Measurements from ENCODE around the gene MSX1. TPM values are rescaled to one million over a fixed set of nuclear protein-coding genes. Genes with fewer than 3 reads are reported as not detected.

The MSX1 gene
- polyA plus RNA-seq = under 1 TPM; 0.36 to 0.37 TPM

DNA sequence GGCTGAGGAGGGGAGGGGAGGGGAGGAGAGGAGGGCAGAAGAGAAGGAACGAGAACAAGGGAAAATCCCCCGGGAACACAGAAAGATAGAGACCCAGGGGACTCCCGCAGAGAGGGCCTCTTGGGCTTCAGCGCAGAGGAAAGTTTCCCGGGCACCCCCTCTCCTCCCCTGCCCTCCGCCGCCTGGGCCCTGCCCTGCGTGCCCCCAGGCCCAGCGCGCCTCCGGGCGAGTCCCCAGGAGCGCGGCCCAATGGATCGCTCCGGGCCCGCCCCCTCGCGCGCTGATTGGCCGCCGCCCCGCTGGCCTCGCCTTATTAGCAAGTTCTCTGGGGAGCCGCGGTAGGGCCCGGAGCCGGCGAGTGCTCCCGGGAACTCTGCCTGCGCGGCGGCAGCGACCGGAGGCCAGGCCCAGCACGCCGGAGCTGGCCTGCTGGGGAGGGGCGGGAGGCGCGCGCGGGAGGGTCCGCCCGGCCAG, at the start of gene MSX1:
TSS of gene MSX1 (plus strand) at position 341 of the 474 bp plus-strand sequence. CDS start 235 bp downstream, outside the sequence.
- no peaks in the 10 kb centered on the region for H3K36me3 ChIP-seq (ENCODE audit: control insufficient read depth in 2 of 2, insufficient read depth in 2 of 2, low read length in 1 of 2)
- H3K4me1 ChIP-seq (ENCODE audit: control insufficient read depth in 2 of 2, insufficient read depth in 2 of 2, low read length in 1 of 2) = peaks cover 8 to 12% of the 10 kb centered on the region in 2 donors
- peak within 1 kb of the TSS; percentile 47 to 52 for H3K4me3 ChIP-seq (ENCODE audit: low read depth in 1 of 2, low read length in 2 of 2)
- H3K27ac ChIP-seq (ENCODE audit: low read depth in 2 of 2, low read length in 1 of 2) = no peak within 1 kb of the TSS
- WGBS, 2 donors = 1 to 2% methylated on average over 32 to 44 of the region's 44 CpGs
- peaks cover 17 to 74% of the 10 kb centered on the region in 2 donors for H3K27me3 ChIP-seq (ENCODE audit: control insufficient read depth in 1 of 2, insufficient read depth in 2 of 2, low read length in 2 of 2)
- peaks cover 3 to 11% of the 10 kb centered on the region in 2 donors for H3K9me3 ChIP-seq (ENCODE audit: control insufficient read depth in 2 of 2, insufficient read depth in 1 of 2, low read depth in 1 of 2, low read length in 1 of 2)

DNA sequence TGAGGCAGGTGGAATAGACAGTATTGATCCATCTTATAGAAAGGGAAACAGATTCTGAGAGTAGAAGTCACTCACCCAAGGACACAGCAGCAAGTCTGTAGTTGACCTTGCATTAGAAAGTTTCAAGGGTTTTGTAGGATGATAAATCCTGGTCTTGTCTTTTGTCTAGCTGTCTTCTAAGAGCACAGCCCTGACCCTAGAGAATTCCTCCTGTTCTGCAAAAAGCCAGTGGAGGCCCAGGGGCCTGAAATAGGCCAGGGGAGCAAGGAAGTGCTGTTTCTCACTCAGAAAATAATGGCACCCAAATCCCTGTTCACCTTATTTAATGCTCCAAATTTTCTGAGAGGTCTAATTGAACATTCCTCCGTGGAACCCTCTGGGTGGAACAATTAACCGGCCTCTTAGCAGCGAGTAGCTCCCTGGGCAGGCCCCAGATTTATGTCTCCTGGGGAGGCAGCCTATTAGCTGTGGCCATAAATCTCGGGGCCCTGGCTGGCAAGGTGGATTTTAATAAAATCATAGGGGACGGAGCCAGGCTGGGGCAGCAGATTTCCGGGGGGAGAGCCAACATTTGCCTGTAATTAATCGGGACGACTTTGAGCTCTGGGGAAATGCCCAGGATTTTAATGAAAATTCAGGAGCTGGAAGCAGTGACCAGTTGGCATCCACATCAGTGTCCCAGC, 49.2 kb upstream of the MSX1 start:
- H3K4me3 ChIP-seq (ENCODE audit: low read depth in 1 of 2, low read length in 2 of 2) = no peak overlapping the region
- no peaks in the 10 kb centered on the region for H3K27me3 ChIP-seq (ENCODE audit: control insufficient read depth in 1 of 2, insufficient read depth in 2 of 2, low read length in 2 of 2)
- no peaks in the 10 kb centered on the region for H3K4me1 ChIP-seq (ENCODE audit: control insufficient read depth in 2 of 2, insufficient read depth in 2 of 2, low read length in 1 of 2)
- no peak overlapping the region for H3K27ac ChIP-seq (ENCODE audit: low read depth in 2 of 2, low read length in 1 of 2)
- WGBS, 2 donors = 86% methylated on average over 8 of the region's 8 CpGs
- no peaks in the 10 kb centered on the region for H3K36me3 ChIP-seq (ENCODE audit: control insufficient read depth in 2 of 2, insufficient read depth in 2 of 2, low read length in 1 of 2)
- peaks cover 0 to 6% of the 10 kb centered on the region in 2 donors for H3K9me3 ChIP-seq (ENCODE audit: control insufficient read depth in 2 of 2, insufficient read depth in 1 of 2, low read depth in 1 of 2, low read length in 1 of 2)

DNA sequence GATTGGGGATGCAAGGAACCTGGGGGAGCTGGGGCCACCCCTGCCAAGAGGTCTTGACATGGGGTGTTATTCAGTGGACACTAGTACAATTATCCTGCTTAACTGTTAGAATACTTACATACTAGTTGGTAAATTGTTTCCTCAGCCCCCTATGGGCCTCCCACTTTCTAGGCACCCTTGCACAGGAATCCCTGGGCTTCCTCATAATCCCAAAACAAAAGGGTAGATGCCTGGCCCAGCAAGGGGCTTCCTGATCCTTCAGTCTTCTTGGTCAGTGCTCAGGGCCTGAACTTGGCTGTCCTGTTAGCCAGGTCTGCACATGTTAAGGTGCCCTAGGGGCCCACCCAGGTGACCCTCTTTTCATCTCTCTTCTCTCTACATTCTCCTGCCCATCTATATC, 48.7 kb upstream of the MSX1 start:
- Histone ChIP-seq H3K4me3 (ENCODE audit: low read depth in 1 of 2, low read length in 2 of 2) (no peak overlapping the region), H3K36me3 (ENCODE audit: control insufficient read depth in 2 of 2, insufficient read depth in 2 of 2, low read length in 1 of 2) (no peaks in the 10 kb centered on the region), H3K27me3 (ENCODE audit: control insufficient read depth in 1 of 2, insufficient read depth in 2 of 2, low read length in 2 of 2) (no peaks in the 10 kb centered on the region), H3K9me3 (ENCODE audit: control insufficient read depth in 2 of 2, insufficient read depth in 1 of 2, low read depth in 1 of 2, low read length in 1 of 2) (peaks cover 0 to 6% of the 10 kb centered on the region in 2 donors), H3K27ac (ENCODE audit: low read depth in 2 of 2, low read length in 1 of 2) (no peak overlapping the region), H3K4me1 (ENCODE audit: control insufficient read depth in 2 of 2, insufficient read depth in 2 of 2, low read length in 1 of 2) (no peaks in the 10 kb centered on the region)

DNA sequence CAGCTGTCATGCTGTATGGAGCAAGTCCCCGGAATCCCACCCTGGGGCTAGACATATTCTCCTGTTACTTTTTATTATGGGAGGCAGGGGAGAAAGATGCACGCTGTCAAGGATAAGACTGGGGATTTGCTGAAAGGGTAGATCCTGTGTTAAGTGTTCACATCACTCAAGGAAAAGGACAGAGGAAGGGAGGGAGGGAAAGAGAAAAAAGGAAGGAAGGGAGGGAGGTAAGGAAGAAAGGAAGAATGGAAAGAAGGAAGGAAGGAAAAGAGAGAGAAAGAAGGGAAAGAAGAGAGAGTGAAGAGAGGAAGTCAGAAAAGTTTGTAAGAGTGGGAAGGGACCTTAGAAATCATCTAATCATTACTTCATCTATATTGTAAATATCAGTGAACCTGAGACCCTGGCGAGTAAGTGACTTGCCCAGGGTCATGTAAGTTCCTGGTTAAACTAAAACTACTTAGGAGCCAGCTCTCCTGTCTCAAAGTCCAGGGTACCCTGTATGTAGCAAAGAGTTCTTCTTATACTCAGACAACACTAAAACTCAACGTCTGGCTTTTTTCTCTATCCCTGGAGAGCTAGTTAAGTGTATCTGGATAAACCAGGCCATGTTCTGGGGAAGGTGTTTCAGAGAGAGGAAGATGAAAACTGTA, 47.2 kb upstream of the MSX1 start:
- H3K27me3 ChIP-seq (ENCODE audit: control insufficient read depth in 1 of 2, insufficient read depth in 2 of 2, low read length in 2 of 2) = no peaks in the 10 kb centered on the region
- no peak overlapping the region for H3K4me3 ChIP-seq (ENCODE audit: low read depth in 1 of 2, low read length in 2 of 2)
- peaks cover 0 to 8% of the 10 kb centered on the region in 2 donors for H3K9me3 ChIP-seq (ENCODE audit: control insufficient read depth in 2 of 2, insufficient read depth in 1 of 2, low read depth in 1 of 2, low read length in 1 of 2)
- no peaks in the 10 kb centered on the region for H3K36me3 ChIP-seq (ENCODE audit: control insufficient read depth in 2 of 2, insufficient read depth in 2 of 2, low read length in 1 of 2)
- no peaks in the 10 kb centered on the region for H3K4me1 ChIP-seq (ENCODE audit: control insufficient read depth in 2 of 2, insufficient read depth in 2 of 2, low read length in 1 of 2)
- H3K27ac ChIP-seq (ENCODE audit: low read depth in 2 of 2, low read length in 1 of 2) = no peak overlapping the region
- 70 to 74% methylated on average over 4 of the region's 4 CpGs for WGBS, 2 donors

DNA sequence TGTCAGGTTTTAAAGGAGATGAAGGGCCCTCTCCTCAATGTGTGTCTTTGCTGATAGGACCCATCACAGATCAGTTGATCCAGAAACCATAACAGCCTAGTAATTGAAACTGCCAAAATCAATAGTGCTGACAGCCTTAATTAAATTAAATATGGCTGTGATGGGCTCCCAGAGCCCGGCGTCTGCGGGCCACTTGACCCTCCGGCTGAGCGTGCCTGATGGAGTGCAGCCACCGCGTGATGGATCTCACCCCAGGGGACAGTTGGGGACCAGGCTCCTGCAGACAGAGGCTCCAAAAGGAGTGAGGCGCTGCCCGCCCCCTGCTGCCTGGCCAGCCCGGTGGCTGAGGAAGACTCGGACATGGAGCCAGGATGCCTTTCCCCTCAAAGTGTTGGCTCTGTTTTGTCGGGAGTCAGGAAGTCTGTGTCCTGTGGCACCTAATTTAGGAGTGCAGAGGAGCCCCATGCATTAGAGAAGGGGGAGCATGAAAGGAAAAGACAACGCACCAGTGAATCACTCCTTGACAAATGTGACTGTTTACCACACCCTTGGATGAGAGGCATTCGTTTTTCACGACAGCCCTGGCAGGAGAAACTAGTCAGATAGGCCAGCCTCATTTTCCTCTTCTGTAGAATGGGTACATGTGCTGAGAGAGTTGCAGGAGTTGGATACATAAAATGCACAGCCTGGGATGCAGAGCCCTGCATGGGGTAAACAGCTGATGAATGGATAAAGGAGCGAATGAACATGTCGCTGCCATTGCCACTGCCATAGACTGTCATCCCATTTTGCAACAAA, 40.9 kb upstream of the MSX1 start:
- Histone ChIP-seq H3K4me3 (ENCODE audit: low read depth in 1 of 2, low read length in 2 of 2) (no peak overlapping the region), H3K27me3 (ENCODE audit: control insufficient read depth in 1 of 2, insufficient read depth in 2 of 2, low read length in 2 of 2) (no peaks in the 10 kb centered on the region), H3K4me1 (ENCODE audit: control insufficient read depth in 2 of 2, insufficient read depth in 2 of 2, low read length in 1 of 2) (no peaks in the 10 kb centered on the region), H3K27ac (ENCODE audit: low read depth in 2 of 2, low read length in 1 of 2) (no peak overlapping the region), H3K36me3 (ENCODE audit: control insufficient read depth in 2 of 2, insufficient read depth in 2 of 2, low read length in 1 of 2) (no peaks in the 10 kb centered on the region), H3K9me3 (ENCODE audit: control insufficient read depth in 2 of 2, insufficient read depth in 1 of 2, low read depth in 1 of 2, low read length in 1 of 2) (peaks cover 0 to 3% of the 10 kb centered on the region in 2 donors)
- 50 to 54% methylated on average over 17 of the region's 17 CpGs for WGBS, 2 donors

DNA sequence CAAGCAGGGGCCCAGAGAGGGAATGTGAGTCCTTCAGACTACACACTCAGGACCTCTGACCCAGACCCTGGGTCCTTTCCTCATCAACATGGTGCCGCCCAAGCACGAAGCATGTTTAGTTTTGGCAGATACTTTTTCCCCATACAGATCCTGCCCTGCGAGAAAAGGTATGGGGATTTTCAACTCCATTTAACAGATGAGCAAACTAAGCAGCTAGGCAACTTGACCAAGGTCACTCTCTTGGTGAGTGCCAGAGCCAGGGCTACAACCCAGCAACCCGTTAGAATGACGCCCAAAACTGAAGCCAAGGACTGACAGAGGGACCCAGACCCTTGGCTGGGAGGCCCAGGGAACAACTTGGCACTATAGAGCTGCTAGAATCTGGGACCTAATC, 40.3 kb upstream of the MSX1 start:
- Histone ChIP-seq H3K4me1 (ENCODE audit: control insufficient read depth in 2 of 2, insufficient read depth in 2 of 2, low read length in 1 of 2) (no peaks in the 10 kb centered on the region), H3K36me3 (ENCODE audit: control insufficient read depth in 2 of 2, insufficient read depth in 2 of 2, low read length in 1 of 2) (no peaks in the 10 kb centered on the region), H3K9me3 (ENCODE audit: control insufficient read depth in 2 of 2, insufficient read depth in 1 of 2, low read depth in 1 of 2, low read length in 1 of 2) (peaks cover 0 to 3% of the 10 kb centered on the region in 2 donors), H3K27me3 (ENCODE audit: control insufficient read depth in 1 of 2, insufficient read depth in 2 of 2, low read length in 2 of 2) (no peaks in the 10 kb centered on the region), H3K4me3 (ENCODE audit: low read depth in 1 of 2, low read length in 2 of 2) (no peak overlapping the region), H3K27ac (ENCODE audit: low read depth in 2 of 2, low read length in 1 of 2) (no peak overlapping the region)
- WGBS, 2 donors = 68 to 69% methylated on average over 5 of the region's 5 CpGs

DNA sequence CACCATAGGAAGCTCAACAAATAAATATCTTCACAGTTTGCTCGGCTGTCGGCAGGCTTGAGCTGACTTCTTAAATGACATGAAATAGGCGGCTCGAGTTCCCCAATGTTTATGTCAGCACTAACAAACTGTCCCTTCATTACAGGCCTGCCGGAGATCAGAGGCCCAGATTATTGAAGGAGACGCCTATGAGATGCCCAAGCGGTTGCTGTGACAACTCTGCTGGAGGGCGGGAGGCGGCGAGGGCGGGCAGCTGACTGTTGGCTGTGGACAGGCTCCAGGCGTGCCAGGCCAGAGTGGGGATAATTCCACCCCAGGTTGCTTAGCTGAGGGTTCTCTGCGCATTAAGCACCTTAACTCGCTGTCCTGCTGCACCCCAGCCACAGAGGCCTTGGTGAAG, 39.2 kb upstream of the MSX1 start:
- H3K27ac ChIP-seq (ENCODE audit: low read depth in 2 of 2, low read length in 1 of 2) = no peak overlapping the region
- no peaks in the 10 kb centered on the region for H3K36me3 ChIP-seq (ENCODE audit: control insufficient read depth in 2 of 2, insufficient read depth in 2 of 2, low read length in 1 of 2)
- H3K27me3 ChIP-seq (ENCODE audit: control insufficient read depth in 1 of 2, insufficient read depth in 2 of 2, low read length in 2 of 2) = no peaks in the 10 kb centered on the region
- no peaks in the 10 kb centered on the region for H3K4me1 ChIP-seq (ENCODE audit: control insufficient read depth in 2 of 2, insufficient read depth in 2 of 2, low read length in 1 of 2)
- no peak overlapping the region for H3K4me3 ChIP-seq (ENCODE audit: low read depth in 1 of 2, low read length in 2 of 2)
- WGBS, 2 donors = 62 to 72% methylated on average over 14 of the region's 14 CpGs
- H3K9me3 ChIP-seq (ENCODE audit: control insufficient read depth in 2 of 2, insufficient read depth in 1 of 2, low read depth in 1 of 2, low read length in 1 of 2) = peaks cover 0 to 3% of the 10 kb centered on the region in 2 donors

DNA sequence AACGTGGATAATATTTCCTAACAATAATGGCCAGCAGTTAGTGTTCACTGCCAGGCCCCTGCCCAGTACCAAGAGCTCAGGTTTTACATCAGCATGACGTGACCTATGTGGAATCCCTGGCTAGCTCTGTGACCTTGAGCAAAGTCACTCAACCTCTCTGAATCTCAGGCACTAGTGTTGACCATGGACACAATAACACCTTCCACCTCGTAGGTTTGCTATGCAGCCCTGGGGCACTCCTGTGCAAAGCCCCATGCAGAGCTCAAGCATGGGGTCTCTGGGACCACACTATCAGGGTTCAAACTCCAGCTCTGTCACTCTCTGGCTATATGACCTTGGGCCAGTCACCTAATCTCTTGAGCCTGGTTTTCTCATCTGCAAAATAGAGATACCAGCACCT, 38.7 kb upstream of the MSX1 start:
- 62 to 63% methylated on average over 3 of the region's 3 CpGs for WGBS, 2 donors
- H3K9me3 ChIP-seq (ENCODE audit: control insufficient read depth in 2 of 2, insufficient read depth in 1 of 2, low read depth in 1 of 2, low read length in 1 of 2) = peaks cover 0 to 6% of the 10 kb centered on the region in 2 donors
- H3K27ac ChIP-seq (ENCODE audit: low read depth in 2 of 2, low read length in 1 of 2) = no peak overlapping the region
- no peak overlapping the region for H3K4me3 ChIP-seq (ENCODE audit: low read depth in 1 of 2, low read length in 2 of 2)
- H3K27me3 ChIP-seq (ENCODE audit: control insufficient read depth in 1 of 2, insufficient read depth in 2 of 2, low read length in 2 of 2) = no peaks in the 10 kb centered on the region
- no peaks in the 10 kb centered on the region for H3K36me3 ChIP-seq (ENCODE audit: control insufficient read depth in 2 of 2, insufficient read depth in 2 of 2, low read length in 1 of 2)
- no peaks in the 10 kb centered on the region for H3K4me1 ChIP-seq (ENCODE audit: control insufficient read depth in 2 of 2, insufficient read depth in 2 of 2, low read length in 1 of 2)

DNA sequence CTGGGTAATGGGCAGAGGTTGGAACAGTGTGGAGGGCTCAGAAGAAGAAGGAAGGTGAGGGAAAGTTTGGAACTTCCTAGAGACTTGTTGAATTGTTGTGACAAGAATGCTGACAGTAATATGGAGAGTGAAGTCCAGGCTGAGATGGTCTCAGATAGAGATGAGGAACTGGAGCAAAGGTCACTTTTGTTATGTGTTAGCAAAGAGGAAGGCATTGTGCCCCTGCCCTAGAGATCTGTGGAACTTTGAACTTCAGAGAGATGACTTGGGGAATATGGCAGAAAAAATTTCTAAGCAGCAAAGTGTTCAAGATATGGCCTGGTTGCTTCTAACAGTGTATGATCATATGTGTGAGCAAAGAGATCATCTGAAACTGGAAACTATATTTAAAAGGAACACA, 37.9 kb upstream of the MSX1 start:
- no peaks in the 10 kb centered on the region for H3K4me1 ChIP-seq (ENCODE audit: control insufficient read depth in 2 of 2, insufficient read depth in 2 of 2, low read length in 1 of 2)
- peaks cover 0 to 6% of the 10 kb centered on the region in 2 donors for H3K9me3 ChIP-seq (ENCODE audit: control insufficient read depth in 2 of 2, insufficient read depth in 1 of 2, low read depth in 1 of 2, low read length in 1 of 2)
- H3K27me3 ChIP-seq (ENCODE audit: control insufficient read depth in 1 of 2, insufficient read depth in 2 of 2, low read length in 2 of 2) = no peaks in the 10 kb centered on the region
- no peaks in the 10 kb centered on the region for H3K36me3 ChIP-seq (ENCODE audit: control insufficient read depth in 2 of 2, insufficient read depth in 2 of 2, low read length in 1 of 2)
- no peak overlapping the region for H3K27ac ChIP-seq (ENCODE audit: low read depth in 2 of 2, low read length in 1 of 2)
- H3K4me3 ChIP-seq (ENCODE audit: low read depth in 1 of 2, low read length in 2 of 2) = no peak overlapping the region
